Uterus (tissue), 4 donors: ENCODE data around the gene NELFB. TPM values are rescaled to one million over a fixed set of nuclear protein-coding genes. Genes with fewer than 3 reads are reported as not detected.

Source experiments
- DNase-seq, 2 donors: peaks; one replicate each; pipeline ENCODE4 v3.0.0-alpha.2; 2019 to 2020
- H3K27ac ChIP-seq, 2 donors: fragments of 200-600 bp; sonication (generic); 1 replicate in 1 of 2; 2 replicates in 1 of 2; pipeline ENCODE4 v1.5.1; 2016 to 2018
- H3K27me3 ChIP-seq, 2 donors: fragments of 200-600 bp; sonication (generic); one replicate each; pipeline ENCODE4 v1.5.1; 2018 to 2019; ENCODE audit warnings: control low read depth in 1 of 2
- H3K36me3 ChIP-seq, 2 donors: fragments of 200-600 bp; sonication (generic); one replicate each; pipeline ENCODE4 v1.5.1; 2019; ENCODE audit warnings: control low read depth in 1 of 2
- H3K4me1 ChIP-seq, 2 donors: fragments of 200-600 bp; sonication (generic); one replicate each; pipeline ENCODE4 v1.5.1; 2018 to 2019; ENCODE audit warnings: control low read depth in 1 of 2
- H3K4me3 ChIP-seq, 2 donors: fragments of 200-600 bp; sonication (generic); 1 replicate in 1 of 2; 2 replicates in 1 of 2; pipeline ENCODE4 v1.5.1; 2018 to 2019; ENCODE audit warnings: mild to moderate bottlenecking in 1 of 2
- H3K9me3 ChIP-seq, 2 donors: fragments of 200-600 bp; sonication (generic); one replicate each; pipeline ENCODE4 v1.5.1; 2019; ENCODE audit warnings: control low read depth in 1 of 2
- POLR2A ChIP-seq, 2 donors: fragments of 450-650 bp; IDR thresholded peaks; one replicate each; pipeline ENCODE4 v1.6.1; 2016; ENCODE audit warnings: antibody characterized with exemption in 2 of 2, mild to moderate bottlenecking in 1 of 2, moderate library complexity in 1 of 2
- intact Hi-C: fragments of 100-400 bp; cut with DNase I; formaldehyde crosslinking; loops from one replicate; pipeline ENCODE4 v1.15.1; 2023; ENCODE audit warnings: low total_unique reads
- total RNA-seq, 4 donors: library from RNA; depleted of rRNA in 3 of 4; stranded (reverse); fragments of >200 nt in 3 of 4; gene quantifications; one replicate each; pipeline versions ENCODE4 v1.1.0 to v1.2.4, GENCODE V29; 2014 to 2023
- TF ChIP-seq, protein P1 (sequence below), 4 experiments: fragments of 200-600 bp in 2 of 4; fragments of 450-650 bp in 2 of 4; sonication (generic) in 2 of 4; IDR thresholded peaks; one replicate each; pipeline ENCODE4 v1.5.1; 2016 to 2019; ENCODE audit warnings: antibody characterized with exemption in 4 of 4, mild to moderate bottlenecking in 2 of 4, moderate library complexity in 1 of 4
- donor health status: DM: yes; HTN: yes; CAD: no.

The NELFB gene
- total RNA-seq, 4 donors from 2014 or later: 17.1 to 46.5 (median 43.2) TPM

GRCh38 chr9:137265496-137266161 lies 10.5 kb downstream of the NELFB start:
- intact Hi-C loops: no loop called here
- TF ChIP-seq, protein P1, sequence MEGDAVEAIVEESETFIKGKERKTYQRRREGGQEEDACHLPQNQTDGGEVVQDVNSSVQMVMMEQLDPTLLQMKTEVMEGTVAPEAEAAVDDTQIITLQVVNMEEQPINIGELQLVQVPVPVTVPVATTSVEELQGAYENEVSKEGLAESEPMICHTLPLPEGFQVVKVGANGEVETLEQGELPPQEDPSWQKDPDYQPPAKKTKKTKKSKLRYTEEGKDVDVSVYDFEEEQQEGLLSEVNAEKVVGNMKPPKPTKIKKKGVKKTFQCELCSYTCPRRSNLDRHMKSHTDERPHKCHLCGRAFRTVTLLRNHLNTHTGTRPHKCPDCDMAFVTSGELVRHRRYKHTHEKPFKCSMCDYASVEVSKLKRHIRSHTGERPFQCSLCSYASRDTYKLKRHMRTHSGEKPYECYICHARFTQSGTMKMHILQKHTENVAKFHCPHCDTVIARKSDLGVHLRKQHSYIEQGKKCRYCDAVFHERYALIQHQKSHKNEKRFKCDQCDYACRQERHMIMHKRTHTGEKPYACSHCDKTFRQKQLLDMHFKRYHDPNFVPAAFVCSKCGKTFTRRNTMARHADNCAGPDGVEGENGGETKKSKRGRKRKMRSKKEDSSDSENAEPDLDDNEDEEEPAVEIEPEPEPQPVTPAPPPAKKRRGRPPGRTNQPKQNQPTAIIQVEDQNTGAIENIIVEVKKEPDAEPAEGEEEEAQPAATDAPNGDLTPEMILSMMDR (IDR thresholded peaks at IDR 0.05): no peak
- TF ChIP-seq POLR2A (IDR thresholded peaks at IDR 0.05): no peak
- Histone ChIP-seq H3K27me3 (no peaks in the 10 kb centered on the region), H3K36me3 (no peaks in the 10 kb centered on the region), H3K9me3 (no peaks in the 10 kb centered on the region), H3K4me1 (no peaks in the 10 kb centered on the region), H3K27ac (no peak overlapping the region), H3K4me3 (no peak overlapping the region)
- no peak for DNase-seq

DNA sequence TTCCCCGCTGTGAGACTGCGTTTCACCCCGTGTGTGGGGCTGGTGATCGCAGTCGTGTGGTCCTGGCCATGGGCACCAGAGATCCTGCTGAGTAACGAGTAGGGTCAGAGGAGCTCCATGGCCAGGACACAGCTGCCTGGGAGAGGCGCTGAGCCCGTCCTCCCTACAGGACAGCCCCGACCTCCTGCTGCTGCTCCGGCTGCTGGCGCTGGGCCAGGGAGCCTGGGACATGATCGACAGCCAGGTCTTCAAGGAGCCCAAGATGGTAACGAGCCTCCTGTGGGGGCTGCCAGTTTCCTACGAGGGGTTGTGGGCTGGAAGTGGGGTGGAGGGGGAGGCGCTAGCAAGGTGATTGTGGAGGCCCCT lies 11.0 kb downstream of the NELFB start:
- Histone ChIP-seq H3K9me3 (no peaks in the 10 kb centered on the region), H3K27me3 (no peaks in the 10 kb centered on the region), H3K4me3 (no peak overlapping the region), H3K4me1 (no peaks in the 10 kb centered on the region), H3K27ac (no peak overlapping the region), H3K36me3 (no peaks in the 10 kb centered on the region)
- TF ChIP-seq POLR2A (IDR thresholded peaks at IDR 0.05): no peak
- TF ChIP-seq, protein P1 (IDR thresholded peaks at IDR 0.05): no peak
- intact Hi-C loops: no loop called here
- DNase-seq: no peak

DNA sequence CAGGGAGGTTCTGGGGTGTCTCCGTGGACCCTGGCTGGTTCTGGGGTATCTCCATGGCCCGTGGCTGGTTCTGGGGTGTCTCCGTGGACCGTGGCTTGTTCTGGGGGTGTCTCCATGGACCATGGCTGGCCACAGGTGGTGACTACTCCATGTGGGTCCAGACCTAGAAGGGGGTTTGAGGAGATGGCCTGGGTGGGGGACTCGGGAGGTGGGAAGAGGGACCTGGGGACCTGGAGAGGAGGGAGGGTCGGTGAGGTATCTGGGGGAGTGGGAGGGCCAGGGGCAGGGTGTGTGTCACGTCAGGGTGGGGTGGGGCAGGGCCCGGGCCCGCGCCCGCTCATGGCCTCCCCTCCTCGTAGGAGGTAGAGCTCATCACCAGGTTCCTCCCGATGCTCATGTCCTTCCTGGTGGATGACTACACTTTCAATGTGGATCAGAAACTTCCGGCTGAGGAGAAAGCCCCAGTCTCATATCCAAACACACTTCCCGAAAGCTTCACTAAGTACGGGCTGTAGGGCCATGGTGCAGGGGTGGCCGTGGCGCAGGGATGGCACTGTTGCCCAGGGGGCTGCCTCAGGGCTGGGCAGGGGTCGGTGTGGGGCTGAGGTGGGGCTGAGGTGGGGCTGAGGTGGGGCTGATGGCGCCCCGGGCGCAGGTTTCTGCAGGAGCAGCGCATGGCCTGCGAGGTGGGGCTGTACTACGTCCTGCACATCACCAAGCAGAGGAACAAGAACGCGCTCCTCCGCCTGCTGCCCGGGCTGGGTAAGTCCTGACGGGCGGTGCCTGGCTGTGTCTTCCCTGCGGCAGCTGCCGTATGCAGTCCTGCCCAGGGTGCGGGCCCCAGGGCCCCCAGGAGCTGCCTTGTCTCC lies 11.7 kb downstream of the NELFB start:
- Histone ChIP-seq H3K9me3 (no peaks in the 10 kb centered on the region), H3K36me3 (no peaks in the 10 kb centered on the region), H3K4me3 (no peak overlapping the region), H3K4me1 (no peaks in the 10 kb centered on the region), H3K27me3 (no peaks in the 10 kb centered on the region), H3K27ac (no peak overlapping the region)
- DNase-seq: no peak
- intact Hi-C loops: no loop called here
- no peak for TF ChIP-seq POLR2A (IDR thresholded peaks at IDR 0.05)
- TF ChIP-seq, protein P1 (IDR thresholded peaks at IDR 0.05): no peak

DNA sequence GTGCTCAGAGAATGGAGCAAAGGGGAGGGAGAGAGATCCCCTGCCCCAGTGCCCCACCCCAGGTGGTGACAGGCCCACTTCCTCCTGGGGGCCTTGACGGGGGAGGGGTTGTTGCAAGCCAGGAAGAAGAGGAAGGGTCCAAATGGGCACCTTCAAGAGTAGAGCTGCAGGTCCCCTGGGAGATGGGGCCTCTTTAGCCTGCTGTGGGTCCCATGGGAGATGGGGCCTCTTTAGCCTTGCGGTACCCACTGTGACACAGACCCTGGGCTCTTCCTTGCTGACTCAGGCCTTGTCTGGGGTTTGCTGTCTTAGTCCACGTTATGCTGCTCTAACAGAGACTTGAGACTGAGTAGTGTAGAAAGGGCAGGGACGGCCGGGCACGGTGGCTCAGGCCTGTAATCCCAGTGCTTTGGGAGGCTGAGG lies 12.8 kb downstream of the NELFB start:
- H3K9me3 ChIP-seq: no peaks in the 10 kb centered on the region
- TF ChIP-seq, protein P1 (IDR thresholded peaks at IDR 0.05): no peak
- TF ChIP-seq POLR2A (IDR thresholded peaks at IDR 0.05): no peak
- H3K36me3 ChIP-seq: no peaks in the 10 kb centered on the region
- DNase-seq: no peak
- intact Hi-C loops: no loop called here
- H3K4me1 ChIP-seq: no peaks in the 10 kb centered on the region
- no peak overlapping the region for H3K4me3 ChIP-seq
- H3K27ac ChIP-seq: no peak overlapping the region
- H3K27me3 ChIP-seq: no peaks in the 10 kb centered on the region
